ENCODE measurements around the gene DGKB. TPM values are rescaled to one million over a fixed set of nuclear protein-coding genes. Genes with fewer than 3 reads are reported as not detected.
A peak's percentile ranks its signal among the peaks of the same experiment; 100 is the strongest.

The DGKB gene
- total RNA-seq, 1 donor from 2014 or later, result 0.30 TPM

DNA sequence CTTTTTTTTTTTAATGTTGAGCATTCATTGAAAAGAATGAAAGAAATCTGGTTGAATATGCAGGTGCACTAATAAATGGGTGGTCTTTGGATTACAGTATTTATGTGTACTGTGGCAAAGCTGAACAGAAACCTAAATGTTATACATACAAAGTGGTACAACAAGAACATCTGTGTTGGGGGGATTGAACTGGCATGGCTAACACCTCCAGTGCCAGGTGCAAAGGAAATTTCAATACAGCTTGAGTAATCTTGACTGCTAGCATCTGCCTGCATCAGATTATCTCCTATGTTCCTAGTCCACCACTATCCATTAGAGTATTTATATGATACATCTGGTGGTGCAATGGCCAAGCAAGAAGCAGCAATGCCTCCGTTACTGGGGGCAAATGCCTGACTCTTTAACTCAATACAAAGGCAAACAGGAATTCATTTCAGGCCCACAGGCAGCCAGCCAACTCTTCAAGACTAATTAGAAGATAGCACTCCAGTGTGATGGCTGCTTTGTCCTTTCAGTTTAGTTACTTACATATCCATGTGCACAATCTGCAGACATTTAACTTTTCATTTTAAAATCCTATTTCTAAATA is 692.6 kb downstream of the DGKB start:
- peaks cover 13% of the 10 kb centered on the region for H3K4me1 ChIP-seq
- TF ChIP-seq, protein P1, sequence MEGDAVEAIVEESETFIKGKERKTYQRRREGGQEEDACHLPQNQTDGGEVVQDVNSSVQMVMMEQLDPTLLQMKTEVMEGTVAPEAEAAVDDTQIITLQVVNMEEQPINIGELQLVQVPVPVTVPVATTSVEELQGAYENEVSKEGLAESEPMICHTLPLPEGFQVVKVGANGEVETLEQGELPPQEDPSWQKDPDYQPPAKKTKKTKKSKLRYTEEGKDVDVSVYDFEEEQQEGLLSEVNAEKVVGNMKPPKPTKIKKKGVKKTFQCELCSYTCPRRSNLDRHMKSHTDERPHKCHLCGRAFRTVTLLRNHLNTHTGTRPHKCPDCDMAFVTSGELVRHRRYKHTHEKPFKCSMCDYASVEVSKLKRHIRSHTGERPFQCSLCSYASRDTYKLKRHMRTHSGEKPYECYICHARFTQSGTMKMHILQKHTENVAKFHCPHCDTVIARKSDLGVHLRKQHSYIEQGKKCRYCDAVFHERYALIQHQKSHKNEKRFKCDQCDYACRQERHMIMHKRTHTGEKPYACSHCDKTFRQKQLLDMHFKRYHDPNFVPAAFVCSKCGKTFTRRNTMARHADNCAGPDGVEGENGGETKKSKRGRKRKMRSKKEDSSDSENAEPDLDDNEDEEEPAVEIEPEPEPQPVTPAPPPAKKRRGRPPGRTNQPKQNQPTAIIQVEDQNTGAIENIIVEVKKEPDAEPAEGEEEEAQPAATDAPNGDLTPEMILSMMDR (IDR thresholded peaks at IDR 0.05; ENCODE audit: borderline replicate concordance), result no peak
- no peak for DNase-seq
- H3K9me3 ChIP-seq (replicated peaks), result no peaks in the 10 kb centered on the region
- H3K27ac ChIP-seq (replicated peaks), result no peak overlapping the region
- intact Hi-C loops (cut with micrococcal nuclease), result no loop called here
- H3K27me3 ChIP-seq (ENCODE audit: low read depth), result no peaks in the 10 kb centered on the region
- H3K36me3 ChIP-seq, result no peaks in the 10 kb centered on the region
- H3K4me3 ChIP-seq, result no peak overlapping the region

DNA sequence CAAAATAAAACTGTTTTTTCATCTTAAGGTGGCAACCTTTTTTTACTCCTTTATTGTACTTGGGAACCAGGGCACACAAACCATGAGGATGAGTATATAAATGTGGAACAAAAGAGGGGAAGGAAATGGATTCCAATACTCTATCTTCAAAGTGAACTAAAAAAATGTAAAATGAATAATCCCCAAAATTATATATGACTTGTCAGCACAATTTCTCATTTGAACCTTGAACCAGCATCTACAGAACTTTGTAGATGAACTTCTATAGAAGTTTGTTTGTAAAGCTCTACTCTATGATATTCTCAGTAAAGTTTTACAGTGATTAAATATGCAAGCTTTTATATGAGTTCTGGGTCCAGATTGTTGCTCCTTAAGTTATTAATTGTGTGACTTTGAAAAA is 694.8 kb downstream of the DGKB start:
- intact Hi-C loops (cut with micrococcal nuclease), result no loop called here
- Histone ChIP-seq H3K4me1 (peaks cover 13% of the 10 kb centered on the region), H3K4me3 (no peak overlapping the region), H3K36me3 (no peaks in the 10 kb centered on the region), H3K27me3 (ENCODE audit: low read depth) (no peaks in the 10 kb centered on the region), H3K27ac (replicated peaks) (peak overlapping the region; percentile 55), H3K9me3 (replicated peaks) (no peaks in the 10 kb centered on the region)
- TF ChIP-seq, protein P1 (IDR thresholded peaks at IDR 0.05; ENCODE audit: borderline replicate concordance), result no peak
- DNase-seq, result no peak

DNA sequence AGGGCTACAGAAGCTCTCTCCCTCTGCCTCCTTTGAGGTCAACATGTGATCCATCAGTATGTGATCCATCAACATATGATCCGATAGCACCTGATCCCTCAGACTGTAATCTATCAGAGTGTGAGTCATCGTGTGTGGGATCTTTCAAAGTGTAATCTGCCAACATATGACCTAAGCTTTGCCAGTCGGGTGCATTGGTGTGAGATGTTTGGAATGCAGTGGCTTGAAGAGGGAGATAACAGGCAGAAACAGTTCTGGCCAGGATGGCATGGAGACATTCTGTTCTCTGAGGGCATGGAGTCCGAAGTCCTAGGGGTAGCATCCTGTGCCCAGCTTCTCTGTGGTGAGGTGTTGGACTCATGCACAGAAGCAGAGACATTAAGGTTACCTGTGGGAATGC is 695.4 kb downstream of the DGKB start:
- Histone ChIP-seq H3K27ac (replicated peaks) (peak overlapping the region; percentile 55), H3K4me3 (no peak overlapping the region), H3K36me3 (no peaks in the 10 kb centered on the region), H3K27me3 (ENCODE audit: low read depth) (no peaks in the 10 kb centered on the region), H3K4me1 (peaks cover 13% of the 10 kb centered on the region), H3K9me3 (replicated peaks) (no peaks in the 10 kb centered on the region)
- intact Hi-C loops (cut with micrococcal nuclease), result no loop called here
- TF ChIP-seq, protein P1 (IDR thresholded peaks at IDR 0.05; ENCODE audit: borderline replicate concordance), result no peak
- DNase-seq, result no peak

DNA sequence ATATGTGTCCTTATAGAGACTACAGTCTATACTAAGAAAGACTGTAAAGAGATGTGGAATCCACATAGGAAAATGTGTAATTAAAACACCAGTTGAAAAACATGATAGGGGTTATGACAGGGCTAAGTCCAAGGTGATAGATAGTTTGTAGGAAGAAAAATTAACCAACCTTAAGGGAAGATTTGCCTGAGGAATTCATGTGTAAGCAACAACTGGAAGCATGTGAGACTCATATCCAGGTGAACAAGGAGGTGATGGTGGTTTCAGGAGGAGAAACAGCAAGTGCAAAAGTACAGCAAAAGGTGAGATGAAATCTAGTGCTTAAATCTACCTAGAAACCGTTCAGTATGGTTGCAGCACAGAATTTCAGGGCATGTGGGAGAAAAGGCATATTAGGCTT is 696.4 kb downstream of the DGKB start:
- Histone ChIP-seq H3K27me3 (ENCODE audit: low read depth) (no peaks in the 10 kb centered on the region), H3K4me3 (no peak overlapping the region), H3K36me3 (no peaks in the 10 kb centered on the region), H3K4me1 (peaks cover 13% of the 10 kb centered on the region), H3K9me3 (replicated peaks) (no peaks in the 10 kb centered on the region), H3K27ac (replicated peaks) (peak overlapping the region; percentile 55)
- intact Hi-C loops (cut with micrococcal nuclease), result no loop called here
- TF ChIP-seq, protein P1 (IDR thresholded peaks at IDR 0.05; ENCODE audit: borderline replicate concordance), result no peak
- DNase-seq, result no peak

DNA sequence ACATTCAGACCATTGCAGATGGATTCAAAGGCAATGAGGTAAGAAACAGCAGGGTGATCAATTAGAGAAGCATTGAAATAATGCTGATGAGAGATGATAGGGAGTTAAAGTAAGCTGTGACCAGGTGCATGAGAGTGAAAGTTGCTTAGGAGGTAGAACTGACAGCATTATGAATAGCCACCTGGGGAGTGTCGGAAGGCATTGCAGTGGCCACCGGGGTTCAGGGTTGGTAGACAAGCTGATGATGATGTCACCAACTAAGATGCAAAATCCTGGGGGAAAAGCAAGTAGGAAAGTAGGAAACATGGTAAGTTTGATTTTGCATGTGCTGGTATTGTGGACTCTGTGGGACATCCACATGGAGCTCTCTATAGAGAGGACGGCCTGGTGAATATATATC is 701.2 kb downstream of the DGKB start:
- Histone ChIP-seq H3K4me3 (no peak overlapping the region), H3K4me1 (peaks cover 15% of the 10 kb centered on the region), H3K36me3 (no peaks in the 10 kb centered on the region), H3K27ac (replicated peaks) (no peak overlapping the region), H3K27me3 (ENCODE audit: low read depth) (no peaks in the 10 kb centered on the region), H3K9me3 (replicated peaks) (peaks cover 18% of the 10 kb centered on the region)
- TF ChIP-seq, protein P1 (IDR thresholded peaks at IDR 0.05; ENCODE audit: borderline replicate concordance), result no peak
- no peak for DNase-seq
- intact Hi-C loops (cut with micrococcal nuclease), result no loop called here

Measured in left ventricle myocardium inferior (tissue), 1 donor.